GM12878 (cell line): ENCODE measurements around the gene TCF25. TPM values are rescaled to one million over a fixed set of nuclear protein-coding genes. Genes with fewer than 3 reads are reported as not detected.

Experiments used
- ATAC-seq: fragments of 200-7000 bp; cut with Tn5 transposase; 3 replicates; pipeline ENCODE4 v1.9.1; 2020; ENCODE audit warnings: mild to moderate bottlenecking, moderate library complexity
- BruUV-seq: library from RNA; stranded (reverse); fragments of 400-500 nt; replicated peaks from 2 replicates; lab custom pipeline; 2021; lab: Mats Ljungman, UMichigan
- CTCF ChIA-PET: fragments of 300-600 bp; sonication (Branson Sonifier 250); formaldehyde crosslinking; extraction: SDS; loops from one replicate; lab custom pipeline; 2021; ENCODE audit warnings: inconsistent platforms; lab: Yijun Ruan, JAX
- POLR2A ChIA-PET: fragments of 350-600 bp; formaldehyde crosslinking; extraction: SDS; loops from one replicate; lab custom pipeline; 2021; ENCODE audit warnings: inconsistent platforms; lab: Charles Lee
- RAD21 ChIA-PET: fragments of 300-600 bp; sonication (Branson Sonifier 250); formaldehyde crosslinking; loops from one replicate; lab custom pipeline; 2023; ENCODE audit warnings: antibody characterized with exemption; ENCODE audit not compliant: unreplicated experiment; lab: Charles Lee
- SMC1A ChIA-PET: fragments of 300-600 bp; sonication (Branson Sonifier 250); formaldehyde crosslinking; loops from one replicate; lab custom pipeline; 2023; ENCODE audit not compliant: unreplicated experiment, uncharacterized antibody; lab: Charles Lee
- DNase-seq: peaks from one replicate; pipeline ENCODE4 v3.0.0-alpha.2; 2011; ENCODE audit warnings: low read depth, low spot score
- FAIRE-seq: peaks from 3 replicates; lab custom pipeline; 2011; peaks lifted over from hg19 to GRCh38; lab: Jason Lieb, UNC
- H2AFZ ChIP-seq: 2 replicates; pipeline ENCODE4 v1.6.0; 2011; ENCODE audit warnings: low read depth, low read length, control low read depth; ENCODE audit not compliant: control insufficient read depth
- H3K27ac ChIP-seq: 2 replicates; pipeline ENCODE4 v1.5.1; 2011; ENCODE audit warnings: control low read depth; ENCODE audit not compliant: control insufficient read depth, insufficient read depth
- H3K27me3 ChIP-seq, 2 experiments: replicated peaks in 1 of 2; 2 replicates each; pipeline versions ENCODE4 v1.6.0 to v1.6.1; 2011; ENCODE audit warnings: low read length in 1 of 2; ENCODE audit not compliant: control insufficient read depth in 2 of 2, insufficient read depth in 2 of 2
- H3K36me3 ChIP-seq, 2 experiments: 2 replicates each; pipeline ENCODE4 v1.5.1; 2011; ENCODE audit warnings: low read length in 1 of 2; ENCODE audit not compliant: control insufficient read depth in 2 of 2, insufficient read depth in 2 of 2
- H3K4me1 ChIP-seq: 2 replicates; pipeline ENCODE4 v1.6.1; 2011; ENCODE audit warnings: mild to moderate bottlenecking, low read length, moderate library complexity, mixed read lengths; ENCODE audit not compliant: control insufficient read depth, insufficient read depth
- H3K4me2 ChIP-seq: 2 replicates; pipeline ENCODE4 v1.6.0; 2011; ENCODE audit warnings: control low read depth; ENCODE audit not compliant: control insufficient read depth, insufficient read depth
- H3K4me3 ChIP-seq: fragments of 200-600 bp; sonication (generic); 2 replicates; pipeline ENCODE4 v1.5.1; 2016
- H3K79me2 ChIP-seq: 2 replicates; pipeline ENCODE4 v1.6.0; 2011; ENCODE audit warnings: low read length; ENCODE audit not compliant: control insufficient read depth, insufficient read depth
- H3K9ac ChIP-seq: 2 replicates; pipeline ENCODE4 v1.8.0; 2011; ENCODE audit warnings: low read length, control low read depth, mixed read lengths; ENCODE audit not compliant: control insufficient read depth, insufficient read depth
- H3K9me3 ChIP-seq: replicated peaks from 3 replicates; pipeline ENCODE4 v1.5.1; 2011; ENCODE audit warnings: mild to moderate bottlenecking, low read length; ENCODE audit not compliant: control insufficient read depth, insufficient read depth
- H4K20me1 ChIP-seq: 2 replicates; pipeline ENCODE4 v1.6.0; 2011; ENCODE audit not compliant: control insufficient read depth, insufficient read depth
- MTA3 ChIP-seq: IDR thresholded peaks from 2 replicates; pipeline ENCODE4 v1.6.1; 2012; ENCODE audit warnings: low read length, inconsistent platforms, borderline replicate concordance
- MYB ChIP-seq: fragments of 150-350 bp; IDR thresholded peaks from 2 replicates; pipeline ENCODE4 v1.6.1; 2014; ENCODE audit warnings: mild to moderate bottlenecking, low read depth, low read length, borderline replicate concordance
- NFYA ChIP-seq: IDR thresholded peaks from 2 replicates; pipeline ENCODE4 v1.6.1; 2011; ENCODE audit warnings: low read depth, mild to moderate bottlenecking, low read length, improper control_type of control experiment, borderline replicate concordance
- RCOR1 ChIP-seq: conservative IDR thresholded peaks from 2 replicates; pipeline ENCODE4 v1.6.1; 2012; ENCODE audit warnings: low read depth, low read length, improper control_type of control experiment
- SP1 ChIP-seq: IDR thresholded peaks from one replicate; pipeline ENCODE4 v1.6.1; 2011; ENCODE audit warnings: low read depth, low read length
- SPI1 ChIP-seq: IDR thresholded peaks from 2 replicates; pipeline ENCODE4 v1.6.1; 2011; ENCODE audit warnings: low read depth, mild to moderate bottlenecking, low read length, moderate library complexity, borderline replicate concordance; ENCODE audit not compliant: insufficient read depth
- SREBF1 ChIP-seq: IDR thresholded peaks from 2 replicates; pipeline ENCODE4 v1.6.1; 2012; ENCODE audit warnings: mild to moderate bottlenecking, low read length
- USF1 ChIP-seq: IDR thresholded peaks from 2 replicates; pipeline ENCODE4 v1.6.1; 2011; ENCODE audit warnings: borderline replicate concordance, low read depth, mild to moderate bottlenecking, moderate library complexity, mixed read lengths, low read length; ENCODE audit not compliant: insufficient read depth; ENCODE audit errors: extremely low read length
- WGBS: methylation state at CpG from one replicate; pipeline ENCODE4 v1.1.6; 2016; ENCODE audit warnings: low lambda C conversion rate; ENCODE audit not compliant: insufficient replicate concordance, insufficient coverage; ENCODE audit errors: missing lambda C conversion rate; 5-methylcytosine and 5-hydroxymethylcytosine counted together
- in situ Hi-C: fragments of 300-500 bp; cut with MboI; formaldehyde crosslinking; loops from 9 replicates; pipeline ENCODE4 v1.14.3; 2018; ENCODE audit warnings: mixed read lengths
- intact Hi-C: fragments of 100-400 bp; cut with micrococcal nuclease; formaldehyde crosslinking; loops from one replicate; pipeline ENCODE4 v1.14.2; 2022; ENCODE audit not compliant: unreplicated experiment
- polyA plus RNA-seq, 11 experiments: library from polyadenylated mRNA; depleted of rRNA in 4 of 11; unstranded in 6 of 11; stranded (reverse) in 5 of 11; fragments of >200 nt; fragmentation: Nextera tagmentation in 4 of 11; fragmentation: Illumina TruSeq in 1 of 11; extraction: Ambion mirVana in 4 of 11; extraction: Trizol in 1 of 11; gene quantifications; 1 replicate in 1 of 11; 2 replicates in 10 of 11; pipeline versions ENCODE4 v1.2.1 to v1.2.3, GENCODE V29; 2011 to 2016; ENCODE audit warnings: inconsistent platforms in 2 of 11, missing spikeins in 2 of 11, low read depth in 1 of 11
- total RNA-seq, 4 experiments: library from RNA; depleted of rRNA in 3 of 4; stranded (reverse); fragments of >200 nt in 3 of 4; fragmentation: Illumina TruSeq in 1 of 4; extraction: Trizol in 1 of 4; gene quantifications; 2 replicates each; pipeline versions ENCODE4 v1.2.1 to v1.2.3, GENCODE V29; 2013 to 2021

The TCF25 gene
- total and polyA plus RNA-seq, 10 of the 15 experiments (the other 5 are each of a cell fraction or from before 2014, with no cell fraction given) = 8.4 to 130 (median 89.4) TPM

- TF ChIP-seq NFYA = no peak
- TF ChIP-seq SPI1 = no peak
- no peak for TF ChIP-seq USF1
- no peak for TF ChIP-seq RCOR1
These were observed 14.3 kb upstream of the TCF25 start (continued) for GRCh38 chr16:89858973-89859614.

- WGBS = 59% methylated on average over 16 of the region's 16 CpGs
- Histone ChIP-seq H3K36me3 (no peaks in the 10 kb centered on the region), H3K9me3 (no peaks in the 10 kb centered on the region), H3K79me2 (no peaks in the 10 kb centered on the region), H3K4me2 (no peak overlapping the region), H3K4me3 (no peak overlapping the region), H3K9ac (no peak overlapping the region), H3K4me1 (peaks cover 22% of the 10 kb centered on the region), H4K20me1 (no peaks in the 10 kb centered on the region), H3K27ac (no peak overlapping the region), H2AFZ (no peak overlapping the region), H3K27me3 (no peaks in the 10 kb centered on the region; a peak in 1 of 4 replicates)
- in situ Hi-C loops = loop anchor here (5.0 kb wide), 1 partner anchor 157 kb away; the partner anchor contains the start of gene SPATA2L
- DNase-seq = no peak
- no peak for ATAC-seq
- no TSS peak for BruUV-seq
- no peak for TF ChIP-seq MTA3
- TF ChIP-seq MYB = no peak
- no peak for TF ChIP-seq SREBF1
- no peak for TF ChIP-seq SP1
- no peak for FAIRE-seq
- CTCF ChIA-PET = interaction anchor here (0.8 to 6.9 kb wide), 15 partner anchors 16 to 159 kb away, joined by 3 to 119 read pairs (median 5); partner anchors contain the start of genes FANCA and SPATA2L
- RAD21 ChIA-PET = interaction anchor here (1.1 to 3.9 kb wide), 7 partner anchors 48 to 159 kb away, joined by 3 to 60 read pairs (median 17); partner anchors contain the start of gene SPATA2L
- intact Hi-C loops = loop anchor here (2.0 kb wide), 1 partner anchor 43 kb away; the partner anchor contains the start of gene FANCA
- SMC1A ChIA-PET = interaction anchor here (0.9 to 3.3 kb wide), 7 partner anchors 66 to 160 kb away, joined by 3 to 44 read pairs (median 6); no protein-coding TSS in a partner anchor
- POLR2A ChIA-PET = interaction anchor here (1.9 to 2.7 kb wide), 2 partner anchors 16 to 154 kb away, joined by 4 to 9 read pairs; no protein-coding TSS in a partner anchor
These were observed 13.8 kb upstream of the TCF25 start for GRCh38 chr16:89859615-89860007.
